Measurements from ENCODE around the gene NPIPB8.
"Not testable (repeated sequence)": the region's sequence is repeated elsewhere in the genome, so short reads cannot be mapped to it uniquely, and the experiment has no call there.

NPIPB8 gene

DNA sequence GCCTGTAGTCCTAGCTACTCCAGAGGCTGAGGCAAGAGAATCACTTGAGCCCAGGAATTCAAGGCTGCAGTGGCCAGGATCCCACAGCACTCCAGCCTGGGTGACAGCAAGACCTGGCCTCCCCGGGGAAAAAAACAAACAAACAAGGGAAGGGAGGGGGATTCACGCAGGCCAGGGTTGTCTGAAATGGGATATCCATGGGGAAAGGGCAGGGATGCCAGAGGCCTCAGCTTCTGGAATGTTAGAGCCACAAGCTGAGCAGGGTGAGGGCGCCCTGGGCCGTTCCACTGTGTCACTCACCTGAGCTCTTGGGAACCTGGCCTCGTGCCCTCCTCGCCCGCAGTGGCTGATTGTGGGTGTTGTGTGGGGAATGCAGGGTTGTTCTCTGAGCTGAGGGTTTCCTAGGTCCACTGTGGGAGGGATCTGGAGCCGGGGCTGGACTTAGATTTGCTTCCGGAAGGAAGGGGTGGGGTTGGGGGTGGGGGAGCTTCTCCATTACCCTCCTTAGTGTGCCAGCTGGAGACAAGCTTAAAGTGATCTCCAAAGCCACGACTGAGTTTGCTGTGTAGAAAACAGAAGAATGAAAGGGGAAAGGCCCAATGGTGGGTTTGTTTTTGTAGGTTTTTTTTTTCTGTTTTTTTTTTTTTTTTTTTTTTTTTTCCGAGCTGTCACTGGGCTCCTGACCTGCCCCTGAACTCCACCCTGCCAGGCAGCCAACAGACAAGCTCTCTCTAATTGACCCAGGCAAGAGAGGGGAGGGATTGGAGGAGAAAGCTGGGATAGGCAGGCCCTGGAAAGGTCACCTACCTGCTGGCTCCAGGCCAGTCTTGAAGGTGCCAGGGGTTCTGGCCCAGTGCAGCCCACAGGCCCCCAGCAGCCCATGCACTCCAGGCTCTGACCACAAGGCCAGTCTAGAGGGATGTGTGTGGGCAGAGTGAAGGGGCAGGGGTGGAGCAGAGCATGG is 28.0 kb upstream of the NPIPB8 start, which contains the start of gene SULT1A1:
Gene SULT1A1 (minus strand): TSS at position 414 of the 964 bp plus-strand sequence. CDS start 1,189 bp downstream, outside the sequence.
- ChIA-PET CTCF (interaction anchor here (1.1 to 1.6 kb wide), 3 partner anchors 13 to 288 kb away, joined by 3 to 5 read pairs (median 4); no protein-coding TSS in a partner anchor), POLR2A (interaction anchor here (0.7 kb wide), 1 partner anchor 333 kb away, joined by 5 read pairs; no protein-coding TSS in a partner anchor)
- TF ChIP-seq, protein P1, sequence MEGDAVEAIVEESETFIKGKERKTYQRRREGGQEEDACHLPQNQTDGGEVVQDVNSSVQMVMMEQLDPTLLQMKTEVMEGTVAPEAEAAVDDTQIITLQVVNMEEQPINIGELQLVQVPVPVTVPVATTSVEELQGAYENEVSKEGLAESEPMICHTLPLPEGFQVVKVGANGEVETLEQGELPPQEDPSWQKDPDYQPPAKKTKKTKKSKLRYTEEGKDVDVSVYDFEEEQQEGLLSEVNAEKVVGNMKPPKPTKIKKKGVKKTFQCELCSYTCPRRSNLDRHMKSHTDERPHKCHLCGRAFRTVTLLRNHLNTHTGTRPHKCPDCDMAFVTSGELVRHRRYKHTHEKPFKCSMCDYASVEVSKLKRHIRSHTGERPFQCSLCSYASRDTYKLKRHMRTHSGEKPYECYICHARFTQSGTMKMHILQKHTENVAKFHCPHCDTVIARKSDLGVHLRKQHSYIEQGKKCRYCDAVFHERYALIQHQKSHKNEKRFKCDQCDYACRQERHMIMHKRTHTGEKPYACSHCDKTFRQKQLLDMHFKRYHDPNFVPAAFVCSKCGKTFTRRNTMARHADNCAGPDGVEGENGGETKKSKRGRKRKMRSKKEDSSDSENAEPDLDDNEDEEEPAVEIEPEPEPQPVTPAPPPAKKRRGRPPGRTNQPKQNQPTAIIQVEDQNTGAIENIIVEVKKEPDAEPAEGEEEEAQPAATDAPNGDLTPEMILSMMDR (IDR thresholded peaks at IDR 0.05; ENCODE audit: control extremely low read depth, extremely low read depth, low read depth, missing control alignments): no peak
- no peak for DNase-seq (ENCODE audit: extremely low spot score)

DNA sequence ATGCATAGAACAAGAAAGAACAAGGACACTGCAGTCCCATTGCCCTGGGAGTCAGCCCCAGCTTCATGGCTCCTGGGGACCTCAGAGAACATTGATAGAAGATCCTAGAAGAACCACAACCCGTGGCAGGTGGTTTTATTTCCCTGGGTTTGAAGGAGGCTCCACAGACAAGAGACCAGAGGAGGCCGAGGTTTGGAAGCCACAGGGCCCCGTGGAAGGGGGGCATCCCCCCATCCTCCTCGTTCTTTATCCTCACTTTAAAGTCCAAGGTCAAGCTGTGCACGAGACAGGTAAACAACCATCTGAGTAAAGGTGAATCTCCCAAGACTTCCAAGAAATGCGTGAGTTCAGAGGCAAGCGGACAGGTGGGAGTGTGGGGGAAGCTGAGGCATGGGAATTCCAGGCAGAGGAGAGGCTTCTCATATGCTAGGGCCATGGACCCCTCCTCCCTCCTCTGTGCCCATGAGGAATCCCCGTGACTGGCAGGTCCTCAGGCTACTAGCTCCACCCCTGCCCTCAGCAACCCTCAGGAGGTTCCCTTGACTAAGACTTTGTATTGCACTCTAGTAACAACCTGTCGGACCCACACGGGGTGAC is 27.2 kb upstream of the NPIPB8 start:
- DNase-seq (ENCODE audit: extremely low spot score): no peak
- POLR2A ChIA-PET: no interaction called here
- CTCF ChIA-PET: interaction anchor here (1.1 to 1.6 kb wide), 2 partner anchors 12 to 16 kb away, joined by 3 to 5 read pairs; no protein-coding TSS in a partner anchor
- TF ChIP-seq, protein P1 (IDR thresholded peaks at IDR 0.05; ENCODE audit: control extremely low read depth, extremely low read depth, low read depth, missing control alignments): no peak

DNA sequence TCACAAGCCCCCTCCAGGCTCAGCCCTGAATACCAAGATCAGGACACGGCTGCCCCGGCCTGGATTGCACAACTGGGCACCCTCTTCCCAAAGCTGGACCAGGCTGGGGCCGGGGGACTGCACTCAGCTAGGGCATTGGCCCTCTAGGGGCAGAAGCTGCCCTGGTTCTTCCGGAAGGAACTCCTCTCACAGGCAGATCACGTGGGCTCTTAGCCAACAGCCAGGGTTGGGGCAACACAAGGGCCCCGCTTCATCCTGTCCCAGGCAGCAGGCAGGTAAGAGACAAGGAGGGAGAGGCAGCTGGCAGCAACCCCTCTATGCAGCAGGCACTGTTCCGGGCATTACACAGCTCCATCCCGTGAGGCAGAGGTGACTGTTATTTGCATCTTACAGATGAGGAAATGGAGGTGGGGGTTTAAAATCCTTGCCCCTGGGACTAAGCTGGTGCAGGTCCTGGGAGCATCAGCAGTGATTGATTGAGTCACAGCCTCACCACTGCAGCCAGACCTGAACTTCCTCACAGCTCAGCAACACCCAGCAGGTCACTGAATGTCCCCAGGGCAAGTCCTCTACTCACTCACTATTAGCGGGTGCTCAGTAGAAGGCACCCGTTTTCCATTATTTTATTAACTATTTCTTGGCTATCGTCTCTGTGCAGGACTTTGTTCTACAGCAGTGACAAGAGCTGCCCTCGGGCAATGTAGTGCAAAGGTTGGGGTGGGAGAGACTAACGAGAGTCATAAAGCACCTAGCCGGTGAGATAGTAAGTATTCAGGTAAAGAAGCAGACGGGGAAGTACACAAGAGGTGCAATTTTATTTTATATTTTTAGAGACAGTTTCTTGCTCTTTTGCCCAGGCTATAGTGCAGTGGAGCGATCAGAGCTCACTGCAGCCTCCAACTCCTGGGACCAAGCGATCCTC is 25.2 kb upstream of the NPIPB8 start:
- POLR2A ChIA-PET; DNase-seq (ENCODE audit: extremely low spot score); CTCF ChIA-PET: not testable (repeated sequence)

DNA sequence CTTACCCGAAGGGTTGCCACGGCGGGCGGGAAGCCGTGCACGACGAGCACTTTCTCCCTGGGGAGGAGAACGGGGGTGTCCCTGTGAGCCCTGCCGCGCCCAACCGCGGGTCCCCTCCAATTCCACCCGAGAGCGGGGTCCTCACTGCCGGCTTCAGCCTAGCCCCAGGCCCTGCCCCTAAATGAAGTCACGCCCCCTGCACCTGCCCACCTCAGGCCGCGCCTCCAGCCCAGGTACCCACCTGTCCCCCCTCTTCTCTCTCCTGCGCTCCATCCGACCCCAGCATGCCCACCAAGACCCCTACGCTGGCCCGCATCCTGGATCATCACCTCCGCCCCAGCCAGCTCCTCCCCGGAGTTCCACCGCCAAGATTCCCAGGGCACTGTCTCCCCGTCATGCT is 24.0 kb upstream of the NPIPB8 start:
- CTCF ChIA-PET; POLR2A ChIA-PET; DNase-seq (ENCODE audit: extremely low spot score): not testable (repeated sequence)

DNA sequence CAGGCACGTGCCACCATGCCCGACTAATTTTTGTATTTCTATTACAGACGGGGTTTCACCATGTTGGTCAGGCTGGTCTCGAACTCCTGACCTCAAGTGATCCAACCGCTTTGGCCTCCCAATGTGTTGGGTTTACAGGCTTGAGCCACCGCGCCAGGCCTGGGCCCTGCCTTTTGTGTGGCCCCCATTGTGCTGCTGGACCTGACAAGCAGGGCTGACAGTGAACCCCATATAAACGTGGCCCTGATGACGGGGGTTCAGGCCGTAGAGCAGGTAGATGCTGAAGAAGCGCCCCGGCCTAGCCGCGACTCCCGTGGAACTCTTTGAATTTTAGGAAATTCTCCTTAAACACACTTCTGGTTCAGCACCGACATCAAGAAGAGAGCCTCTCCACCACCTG is 23.3 kb upstream of the NPIPB8 start:
- DNase-seq (ENCODE audit: extremely low spot score); CTCF ChIA-PET; POLR2A ChIA-PET: not testable (repeated sequence)

DNA sequence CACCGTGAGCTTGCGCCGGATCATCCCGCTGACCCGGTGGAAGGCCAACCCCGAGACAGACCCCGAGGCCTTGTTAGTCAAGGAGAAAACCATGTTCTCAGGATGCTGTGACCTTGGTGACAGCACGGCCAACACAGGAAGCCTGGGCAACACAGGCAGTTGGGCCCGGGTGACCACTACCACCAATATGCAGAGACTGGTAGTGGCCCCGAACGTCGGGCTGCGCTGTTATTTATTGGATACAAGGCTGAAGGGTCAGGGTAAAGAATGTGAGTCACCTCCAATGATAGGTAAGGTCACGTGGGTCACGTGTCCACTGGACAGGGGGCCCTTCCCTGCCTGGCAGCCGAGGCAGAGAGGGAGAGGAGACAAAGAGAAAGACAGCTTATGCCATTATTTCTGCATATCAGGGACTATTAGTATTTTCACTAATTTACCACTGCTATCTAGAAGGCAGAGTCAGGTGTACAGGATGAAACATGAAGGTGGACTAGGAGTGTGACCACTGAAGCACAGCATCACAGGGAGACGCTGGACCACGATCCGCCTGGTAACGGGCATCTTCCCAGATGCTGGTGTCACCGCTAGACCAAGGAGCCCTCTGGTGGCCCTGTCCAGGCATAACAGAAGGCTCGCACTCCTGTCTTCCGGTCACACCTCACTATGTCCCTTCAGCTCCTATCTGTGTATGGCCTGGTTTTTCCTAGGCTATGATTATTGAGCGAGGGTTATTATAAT is 22.2 kb upstream of the NPIPB8 start:
- CTCF ChIA-PET: interaction anchor here (1.1 to 1.4 kb wide), 3 partner anchors 11 to 60 kb away, joined by 4 to 5 read pairs (median 5); no protein-coding TSS in a partner anchor
- TF ChIP-seq, protein P1 (IDR thresholded peaks at IDR 0.05; ENCODE audit: control extremely low read depth, extremely low read depth, low read depth, missing control alignments): peak; percentile 66
- POLR2A ChIA-PET; DNase-seq (ENCODE audit: extremely low spot score): not testable (repeated sequence)

DNA sequence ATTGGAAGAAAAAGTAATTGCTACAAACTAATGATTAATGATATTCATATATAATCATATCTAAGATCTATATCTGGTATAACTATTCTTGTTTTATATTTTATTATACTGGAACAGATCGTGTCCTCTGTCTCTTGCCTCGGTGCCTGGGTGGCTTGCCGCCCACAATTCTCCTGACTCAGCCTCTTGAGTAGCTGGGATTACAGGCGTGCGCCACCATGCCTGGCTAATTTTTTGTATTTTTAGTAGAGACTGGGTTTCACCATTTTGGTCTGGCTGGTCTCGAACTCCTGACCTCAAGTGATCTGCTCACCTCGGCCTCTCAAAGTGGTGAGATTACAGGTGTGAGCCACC is 21.7 kb upstream of the NPIPB8 start:
- CTCF ChIA-PET: interaction anchor here (1.1 to 1.4 kb wide), 3 partner anchors 12 to 60 kb away, joined by 4 to 5 read pairs (median 5); no protein-coding TSS in a partner anchor
- POLR2A ChIA-PET; DNase-seq (ENCODE audit: extremely low spot score): not testable (repeated sequence)

DNA sequence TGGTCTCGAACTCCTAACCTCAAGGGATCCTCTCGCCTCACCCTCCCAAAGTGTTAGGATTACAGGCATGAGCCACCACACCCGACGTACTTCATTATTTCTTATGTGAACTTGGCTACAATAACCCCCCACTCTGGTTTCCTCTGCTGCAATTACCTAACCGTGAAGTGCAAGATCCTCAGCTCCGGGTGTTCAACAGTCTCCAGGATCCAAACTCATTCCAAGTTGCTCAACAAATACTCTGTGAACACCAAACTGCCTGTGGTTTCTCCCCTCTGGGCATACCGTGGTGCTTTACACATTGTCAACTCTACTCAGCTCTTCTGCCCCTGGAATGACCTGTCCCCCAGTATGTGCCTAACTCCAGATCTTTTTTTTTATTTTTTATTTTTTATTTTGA is 21.2 kb upstream of the NPIPB8 start:
- no peak for DNase-seq (ENCODE audit: extremely low spot score)
- TF ChIP-seq, protein P1 (IDR thresholded peaks at IDR 0.05; ENCODE audit: control extremely low read depth, extremely low read depth, low read depth, missing control alignments): no peak
- CTCF ChIA-PET: interaction anchor here (1.1 to 1.4 kb wide), 3 partner anchors 12 to 61 kb away, joined by 4 to 5 read pairs (median 5); no protein-coding TSS in a partner anchor
- POLR2A ChIA-PET: no interaction called here
